GM21528 (cell line): Measurements from ENCODE around the gene INSC.

Experiments
- ATAC-seq: cut with Tn5 transposase; IDR thresholded peaks from one replicate; pipeline ENCODE4 v1.9.1; 2021; ENCODE audit warnings: mild to moderate bottlenecking, moderate library complexity; ENCODE audit not compliant: unreplicated experiment, low FRiP score

Gene INSC

DNA sequence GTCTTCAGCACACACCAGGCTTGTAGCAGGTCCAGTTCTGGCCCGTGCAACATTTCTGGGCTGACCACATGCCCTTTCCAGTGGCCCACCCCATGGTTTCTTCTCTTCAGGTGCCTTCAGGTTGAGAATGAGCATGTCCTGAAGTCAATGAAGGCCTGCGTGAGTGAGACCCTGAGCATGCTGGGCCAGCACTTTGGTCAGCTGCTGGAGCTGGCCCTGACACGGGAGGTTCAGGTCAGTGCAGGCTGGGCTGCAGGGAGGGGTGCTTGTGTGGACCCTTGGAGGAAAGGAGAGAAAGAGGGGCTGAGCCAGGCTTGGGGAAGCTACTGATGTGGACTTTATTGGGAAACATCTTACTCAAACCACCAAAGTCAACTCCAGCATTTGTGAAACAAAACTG lies 63.5 kb downstream of the INSC start:
- no peak for ATAC-seq

GRCh38 chr11:15179167-15179566 lies 64.4 kb downstream of the INSC start:
- ATAC-seq: no peak

DNA sequence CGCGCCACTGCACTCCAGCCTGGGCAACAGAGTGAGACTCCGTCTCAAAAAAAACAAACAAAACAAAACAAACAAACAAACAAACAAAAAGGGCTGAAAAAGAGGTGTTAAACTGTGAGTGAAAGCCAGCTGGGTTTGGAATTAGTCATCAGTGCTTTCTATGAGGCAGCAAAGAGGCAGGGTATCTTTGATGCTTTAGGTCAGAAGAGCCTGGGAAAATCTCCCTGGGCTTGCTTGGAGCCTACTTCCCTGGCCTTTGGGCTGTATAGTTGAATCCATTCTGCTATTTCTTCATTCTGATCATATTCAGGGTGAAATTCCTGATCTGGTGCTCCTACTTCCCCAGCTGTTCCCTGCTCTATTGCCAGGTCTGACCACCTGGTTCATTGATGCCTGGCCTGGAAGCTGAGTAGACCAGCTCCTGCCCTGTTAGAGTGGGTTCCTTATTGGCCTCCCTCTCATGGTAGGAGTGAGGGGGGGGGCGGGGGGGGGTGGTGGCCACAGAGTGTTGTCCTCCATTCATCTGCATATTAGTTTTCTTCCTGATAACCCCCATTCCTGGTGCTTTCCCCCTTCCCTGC lies 65.6 kb downstream of the INSC start:
- no peak for ATAC-seq

DNA sequence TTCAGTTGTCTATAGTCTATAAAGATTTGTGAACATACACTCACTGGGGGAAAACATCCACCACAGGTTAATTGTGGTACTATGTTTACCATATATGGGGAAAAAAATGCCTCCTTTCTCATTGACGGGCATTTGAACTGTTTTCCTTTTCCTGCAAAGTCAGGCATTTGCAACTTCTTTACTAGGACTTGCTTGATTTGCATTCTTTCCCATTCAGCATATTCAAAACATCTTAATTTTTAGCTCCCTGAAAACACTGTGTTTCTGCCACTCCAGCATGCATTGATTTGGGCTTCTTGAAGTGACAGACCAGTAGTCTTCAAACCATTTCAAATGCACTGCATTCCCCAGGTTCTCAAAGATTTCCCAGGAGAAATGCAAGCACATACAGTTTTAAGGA lies 67.6 kb downstream of the INSC start:
- ATAC-seq: no peak

DNA sequence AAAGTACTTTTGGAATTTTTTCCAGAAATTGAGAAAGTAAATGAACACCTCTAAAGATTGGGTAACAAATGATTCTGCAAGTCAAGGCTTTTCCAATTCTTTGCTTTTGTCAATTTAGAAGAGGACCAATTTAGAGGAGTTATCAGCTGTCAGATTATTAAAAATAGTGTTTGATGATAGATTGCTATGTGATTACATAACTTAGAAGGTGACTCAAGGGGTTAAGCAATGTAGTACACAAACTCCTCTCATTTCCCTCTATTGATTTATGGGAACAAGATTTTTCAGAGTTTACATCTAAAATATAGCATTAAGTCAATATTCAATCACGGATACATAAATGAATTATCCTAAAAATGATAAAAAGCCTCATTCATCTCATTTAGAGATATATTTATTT lies 70.3 kb downstream of the INSC start:
- ATAC-seq: no peak

DNA sequence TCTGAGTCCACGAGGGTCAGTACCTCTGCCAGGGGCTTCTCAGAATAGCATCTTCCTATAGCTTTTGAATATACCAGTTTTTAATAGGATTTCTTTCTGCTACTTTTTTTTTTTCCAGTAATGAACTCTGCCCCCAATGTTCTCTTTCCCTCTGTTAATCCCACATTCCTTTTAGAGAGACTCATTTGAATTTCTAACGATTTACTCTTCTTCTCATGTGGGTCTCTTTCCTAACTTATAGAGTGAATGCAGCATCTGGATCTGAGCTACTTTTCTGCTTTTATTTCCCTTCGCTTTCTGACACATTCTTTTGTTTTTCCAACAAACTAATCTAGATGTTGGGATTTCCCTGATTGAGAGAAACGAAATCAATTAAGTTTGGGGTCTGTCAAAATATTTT lies 71.4 kb downstream of the INSC start:
- ATAC-seq: no peak

GRCh38 chr11:15189189-15189588 lies 74.5 kb downstream of the INSC start:
- no peak for ATAC-seq

DNA sequence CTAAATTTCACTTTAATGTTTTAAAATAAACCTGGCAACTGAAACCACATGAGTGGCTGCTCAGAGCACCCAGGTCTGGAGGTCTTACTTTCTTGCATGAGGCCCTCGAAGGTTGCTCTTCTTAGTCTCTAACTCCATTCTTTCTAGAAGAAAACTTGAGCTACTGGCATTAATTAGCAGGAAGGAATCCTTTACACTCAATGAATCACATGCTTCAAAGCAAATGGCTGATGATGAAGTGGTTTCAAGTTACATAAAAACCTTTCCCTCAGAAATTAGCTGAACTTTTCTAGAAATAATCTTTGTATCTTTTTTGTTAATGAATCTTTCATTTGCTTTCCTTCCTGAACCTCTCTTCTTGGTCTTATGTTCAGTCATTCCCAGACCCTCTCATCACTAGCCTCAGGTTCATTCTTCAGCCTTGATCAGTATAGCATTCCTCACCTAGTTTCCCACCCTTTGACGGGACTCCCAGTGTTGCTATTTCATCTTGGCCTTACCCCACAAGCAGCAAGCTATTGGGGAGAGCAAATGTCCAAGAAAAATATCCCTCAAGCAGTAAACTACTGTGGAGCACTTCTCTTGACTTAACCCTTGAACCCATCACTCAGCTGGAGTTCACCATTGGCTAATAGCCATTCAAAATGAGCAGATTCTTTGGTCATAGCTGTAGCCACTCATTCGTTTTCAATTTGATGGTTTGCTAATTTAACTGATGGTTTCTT lies 75.1 kb downstream of the INSC start:
- no peak for ATAC-seq

DNA sequence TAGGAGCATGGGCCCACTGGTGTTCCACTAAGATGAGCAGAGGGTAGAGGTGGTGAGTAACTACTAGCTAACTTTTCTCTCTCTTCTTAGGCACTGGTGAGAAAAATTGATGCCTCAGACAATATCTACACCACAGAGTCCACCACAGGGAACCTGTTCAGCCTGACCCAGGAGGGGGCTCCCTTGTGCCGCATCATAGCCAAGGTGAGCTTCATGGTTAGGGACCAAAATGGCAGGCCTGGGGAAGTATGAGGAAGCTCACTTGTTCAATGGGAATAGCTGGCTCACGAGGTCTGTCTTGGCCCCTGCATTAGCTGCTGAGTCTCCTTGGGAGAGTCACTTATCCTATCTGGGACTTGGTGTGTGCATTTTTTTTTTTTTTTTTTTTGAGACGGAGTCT lies 75.9 kb downstream of the INSC start:
- no peak for ATAC-seq

- no peak for ATAC-seq
Observed at GRCh38 chr11:15192005-15192556, 77.4 kb downstream of the INSC start.

DNA sequence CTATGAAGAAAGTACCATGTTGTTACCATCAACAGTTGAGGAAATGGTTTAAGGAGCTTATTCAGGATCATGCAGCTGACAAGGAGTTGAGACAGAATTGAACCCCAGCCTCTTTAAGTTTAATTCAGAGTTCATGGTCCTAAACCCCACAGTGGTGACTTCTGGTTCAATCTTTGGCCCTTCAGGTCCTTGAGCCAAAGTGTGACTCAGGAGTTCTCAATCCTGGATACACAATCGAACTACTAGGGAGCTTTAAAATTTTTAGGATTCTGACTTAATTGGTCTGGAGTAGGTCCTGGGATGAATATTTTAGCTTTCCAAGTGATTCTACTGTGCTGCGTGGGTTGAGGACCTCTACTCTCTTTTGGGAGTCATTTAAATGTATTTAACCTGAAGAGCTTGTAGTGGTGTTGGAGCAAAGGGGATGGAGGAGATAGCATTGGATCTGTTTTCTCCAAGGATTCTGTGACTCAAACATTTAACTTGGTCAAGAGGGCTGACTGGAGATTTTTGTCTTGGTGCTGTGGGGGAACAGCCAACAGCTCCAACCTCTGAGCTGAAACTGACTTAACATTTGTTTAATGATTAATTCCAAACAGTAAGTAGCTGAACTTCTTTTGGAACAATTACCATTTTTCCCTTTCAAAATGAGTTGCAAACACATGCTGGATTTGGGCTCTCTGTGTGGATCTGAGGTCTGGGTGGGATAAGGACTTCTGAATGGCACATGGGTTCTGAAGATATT lies 80.1 kb downstream of the INSC start:
- no peak for ATAC-seq

- ATAC-seq: no peak
Observed at GRCh38 chr11:15195454-15196200, 80.9 kb downstream of the INSC start.

DNA sequence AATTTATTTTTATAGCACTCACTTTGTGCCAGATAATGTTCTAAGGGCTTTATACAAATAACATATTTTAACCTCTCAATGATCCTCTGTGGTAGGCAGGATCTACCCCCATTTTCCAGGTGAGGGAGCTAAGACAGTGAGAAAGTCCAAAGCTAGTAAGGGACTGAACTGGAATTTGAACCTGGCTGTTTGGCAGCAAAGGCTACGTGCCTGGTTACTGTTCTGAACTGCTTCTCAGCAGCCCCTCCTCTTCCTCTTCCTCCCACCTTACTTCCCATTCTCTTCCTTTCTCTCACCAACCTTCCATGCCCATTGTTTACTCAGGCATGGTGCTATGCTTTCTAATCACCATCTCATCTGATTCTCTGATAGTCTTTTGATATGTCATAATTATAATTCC lies 82.0 kb downstream of the INSC start:
- no peak for ATAC-seq

- no peak for ATAC-seq
Observed at GRCh38 chr11:15197696-15198095, 83.0 kb downstream of the INSC start.

DNA sequence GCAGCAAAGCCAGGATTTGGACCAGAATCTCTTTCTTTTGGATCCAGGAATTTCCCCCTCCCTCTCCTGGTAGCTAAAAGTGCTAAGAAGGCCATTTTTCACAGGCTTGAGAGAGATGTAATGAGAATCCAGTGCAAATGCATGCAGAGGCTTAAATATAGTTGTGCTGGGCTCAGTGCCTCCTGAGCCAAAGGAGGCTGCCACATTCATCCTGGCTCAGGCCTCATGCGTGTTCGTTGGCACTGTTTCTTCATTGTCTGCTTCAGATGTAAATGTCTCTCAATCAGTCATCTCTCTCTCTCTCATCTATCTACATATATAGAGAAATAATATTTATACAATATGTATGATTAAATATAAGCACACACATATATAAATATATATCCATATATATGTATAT lies 83.6 kb downstream of the INSC start:
- no peak for ATAC-seq

DNA sequence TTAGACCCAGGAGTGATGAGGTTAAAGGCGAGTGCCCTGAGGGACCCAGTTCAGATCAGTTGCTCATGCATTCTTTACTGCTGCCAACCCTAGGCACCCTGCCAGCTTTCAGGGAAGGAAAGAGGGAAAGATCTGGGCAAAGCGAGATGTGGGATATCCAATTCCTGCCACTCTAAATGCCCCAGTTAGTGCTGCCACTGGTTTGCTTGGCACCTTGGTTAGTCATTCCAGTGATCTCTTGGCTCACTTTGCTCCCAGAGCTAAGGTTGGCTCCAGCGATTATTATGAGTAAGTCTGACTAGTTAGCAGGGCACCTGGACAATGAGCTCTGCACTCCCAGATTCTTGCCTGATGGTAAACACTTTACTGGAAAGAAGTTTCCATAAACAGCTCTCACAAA lies 85.0 kb downstream of the INSC start:
- no peak for ATAC-seq

- no peak for ATAC-seq
Observed at GRCh38 chr11:15200696-15201095, 86.0 kb downstream of the INSC start.

DNA sequence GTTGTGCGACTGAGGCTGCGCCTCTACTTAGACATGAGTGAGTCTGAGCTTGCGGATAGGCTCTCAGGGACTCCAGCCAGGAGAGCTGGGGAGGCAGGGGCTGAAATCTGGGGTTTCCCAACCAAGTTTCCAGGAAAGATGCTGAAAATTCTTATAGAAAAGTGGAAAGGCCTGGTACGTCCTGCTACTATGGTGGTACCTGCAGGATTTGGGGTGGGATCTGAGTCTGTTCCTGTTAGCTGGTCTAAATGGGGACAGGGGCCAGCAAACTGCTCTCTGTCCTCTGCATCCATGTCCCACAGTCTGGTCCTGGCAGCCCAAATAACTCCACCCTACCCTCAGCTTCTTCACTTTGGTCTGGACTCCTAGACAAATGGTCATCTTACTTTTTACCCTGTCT lies 86.9 kb downstream of the INSC start:
- ATAC-seq: no peak

DNA sequence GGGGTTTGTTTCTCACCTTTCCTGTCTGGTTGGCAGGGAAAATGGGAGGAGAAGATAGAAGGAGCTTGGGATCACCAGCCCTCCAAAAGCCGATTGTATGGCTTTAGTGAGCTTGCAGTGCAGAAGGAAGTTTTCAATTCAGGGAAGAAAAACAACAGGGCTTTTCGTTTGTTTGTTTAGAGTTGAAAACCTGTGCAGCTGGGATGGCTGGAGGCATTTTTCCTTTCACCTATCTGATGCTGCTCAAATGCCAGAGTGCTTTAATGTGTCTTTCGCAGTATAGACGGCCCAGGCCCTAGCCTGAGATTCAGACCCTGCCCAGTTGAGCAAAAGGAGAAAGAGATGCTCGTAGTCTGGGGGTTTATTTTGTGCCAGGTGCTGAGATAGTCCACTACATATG lies 87.9 kb downstream of the INSC start:
- no peak for ATAC-seq

DNA sequence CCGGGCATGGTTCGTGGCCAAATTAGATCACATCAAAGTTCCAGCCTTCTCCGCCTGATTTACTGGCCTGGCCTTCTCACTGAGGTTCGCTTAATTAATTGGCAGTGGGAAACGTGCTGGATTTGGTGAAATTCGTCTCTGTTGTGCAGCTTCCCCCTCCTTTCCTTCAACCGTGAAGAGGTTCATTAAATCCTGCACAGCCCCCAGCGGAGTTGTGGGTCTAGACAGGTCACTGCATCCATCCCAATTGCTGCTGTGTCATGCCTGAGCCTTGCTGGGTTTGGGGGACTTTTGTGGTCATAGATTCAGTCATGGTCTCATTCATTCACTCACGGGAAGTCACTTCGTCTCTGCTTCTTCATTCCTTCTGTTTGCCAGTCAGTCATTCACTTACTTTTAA lies 90.0 kb downstream of the INSC start:
- no peak for ATAC-seq

DNA sequence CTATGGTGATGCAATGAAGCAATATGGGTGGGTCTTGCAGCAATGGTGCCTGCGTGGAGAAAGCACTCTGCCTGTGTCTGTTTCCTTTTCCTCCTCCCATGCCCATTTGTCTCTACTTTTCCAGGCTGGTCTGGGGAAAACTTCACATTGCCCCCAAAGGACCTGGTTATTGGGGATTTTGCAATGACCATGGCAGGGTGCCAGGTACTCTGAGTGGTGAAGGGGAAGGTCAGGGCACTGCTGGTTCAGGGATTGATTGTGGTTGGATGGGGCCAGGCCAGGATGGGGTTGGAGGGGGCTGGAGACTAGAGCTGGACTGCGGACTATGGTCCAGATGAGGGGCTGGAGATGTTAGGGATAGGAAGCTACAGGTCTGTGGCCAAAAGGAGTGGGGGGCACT lies 92.1 kb downstream of the INSC start:
- ATAC-seq: no peak
